ENCODE data around the gene CASR. TPM values are rescaled to one million over a fixed set of nuclear protein-coding genes. Genes with fewer than 3 reads are reported as not detected.

Gene CASR
- total RNA-seq, 1 experiment from 2014 or later, result 0.02 TPM

- no peaks in the 10 kb centered on the region for H3K36me3 Mint-ChIP-seq (ENCODE audit: insufficient read depth in 1 of 3, low read depth in 3 of 3)
- WGBS (ENCODE audit: extremely low coverage, insufficient read length, low lambda C conversion rate), result no CpG with 5 or more reads among the region's 2 CpGs
- Histone ChIP-seq H2BK15ac (ENCODE audit: low read depth, low read length) (no peak overlapping the region), H4K20me1 (ENCODE audit: control insufficient read depth, insufficient read depth, insufficient read length) (no peaks in the 10 kb centered on the region), H2BK5ac (ENCODE audit: insufficient read length, low read length) (no peak overlapping the region), H4K8ac (replicated peaks; ENCODE audit: insufficient read length, low read depth, low read length) (no peak overlapping the region), H3K79me1 (ENCODE audit: insufficient read depth, low read depth, low read length, poor library complexity, severe bottlenecking) (no peaks in the 10 kb centered on the region), H3K18ac (ENCODE audit: insufficient read length, low read depth, low read length) (no peak overlapping the region), H4K5ac (ENCODE audit: insufficient read length, low read depth, low read length) (no peak overlapping the region), H3K4me2 (ENCODE audit: insufficient read depth, insufficient read length, low read length) (no peak overlapping the region), H3K56ac (ENCODE audit: insufficient read length, low read depth, low read length) (no peak overlapping the region), H3K4me1 (ENCODE audit: insufficient read depth, low read length) (no peaks in the 10 kb centered on the region), H3K14ac (ENCODE audit: insufficient read depth, low read length) (no peak overlapping the region), H3K9ac (ENCODE audit: extremely low read depth, insufficient read length, low read length) (no peak overlapping the region), H2AFZ (ENCODE audit: low read length) (no peak overlapping the region), H3T11ph (ENCODE audit: low read length) (no peak overlapping the region), H3K9me3 (ENCODE audit: control insufficient read depth, low read depth, low read length) (no peaks in the 10 kb centered on the region), H3K27me3 (ENCODE audit: insufficient read depth, low read length) (no peaks in the 10 kb centered on the region), H3K23ac (ENCODE audit: insufficient read length, low read depth, low read length) (no peak overlapping the region), H3K79me2 (ENCODE audit: insufficient read depth, low read length) (no peaks in the 10 kb centered on the region), H2BK120ac (ENCODE audit: low read depth, low read length, poor library complexity, severe bottlenecking) (no peak overlapping the region), H3K4ac (ENCODE audit: low read depth, low read length) (no peak overlapping the region), H2BK20ac (ENCODE audit: low read depth, low read length, poor library complexity, severe bottlenecking) (no peak overlapping the region), H3K27ac (ENCODE audit: insufficient read length, low read depth, low read length) (no peak overlapping the region), H2BK12ac (ENCODE audit: insufficient read length, low read depth, low read length) (no peak overlapping the region), H3K23me2 (ENCODE audit: insufficient read length, low read depth, low read length, poor library complexity, severe bottlenecking) (no peaks in the 10 kb centered on the region), H4K91ac (ENCODE audit: insufficient read length, low read depth, low read length) (no peak overlapping the region), H2AK5ac (ENCODE audit: insufficient read length, low read length) (no peak overlapping the region)
- no peak overlapping the region for H3K27ac Mint-ChIP-seq
- no peak for DNase-seq
- H3K4me3 Mint-ChIP-seq, result no peak overlapping the region
- no peaks in the 10 kb centered on the region; a peak in 2 of 5 replicates for H3K9me3 Mint-ChIP-seq
- TF ChIP-seq CTCF (conservative IDR thresholded peaks at IDR 0.05), result no peak
- peaks cover 10 to 13% of the 10 kb centered on the region in 2 experiments for H3K4me1 Mint-ChIP-seq
- peaks cover 6% of the 10 kb centered on the region for H3K27me3 Mint-ChIP-seq (ENCODE audit: low read depth)
These were observed 130.9 kb downstream of the CASR start for GRCh38 chr3:122314228-122314876.
